HEK293T (cell line): ENCODE results near the gene EHBP1L1.

Source experiments
- ELF4 ChIP-seq: fragments of 450-650 bp; IDR thresholded peaks from 2 replicates; pipeline ENCODE4 v1.6.1; 2017; ENCODE audit warnings: antibody characterized with exemption
- FOXK2 ChIP-seq: fragments of 450-650 bp; IDR thresholded peaks from 2 replicates; pipeline ENCODE4 v1.6.1; 2016; ENCODE audit warnings: mild to moderate bottlenecking
- HDGF ChIP-seq: fragments of 450-650 bp; IDR thresholded peaks from 2 replicates; pipeline ENCODE4 v1.6.1; 2017; ENCODE audit warnings: antibody characterized with exemption, borderline replicate concordance
- L3MBTL2 ChIP-seq: fragments of 450-650 bp; conservative IDR thresholded peaks from 2 replicates; pipeline ENCODE4 v1.6.1; 2016; ENCODE audit warnings: mild to moderate bottlenecking
- NFRKB ChIP-seq: fragments of 450-650 bp; IDR thresholded peaks from 2 replicates; pipeline ENCODE4 v1.6.1; 2016; ENCODE audit warnings: mild to moderate bottlenecking, moderate library complexity
- PKNOX1 ChIP-seq: fragments of 450-650 bp; IDR thresholded peaks from 2 replicates; pipeline ENCODE4 v1.6.1; 2016
- SP1 ChIP-seq: fragments of 450-650 bp; IDR thresholded peaks from 2 replicates; pipeline ENCODE4 v1.6.1; 2017
- TARDBP ChIP-seq: fragments of 450-650 bp; IDR thresholded peaks from 2 replicates; pipeline ENCODE4 v1.6.1; 2016
- ZNF384 ChIP-seq: fragments of 450-650 bp; IDR thresholded peaks from 2 replicates; pipeline ENCODE4 v1.6.1; 2016

GRCh38 chr11:65586247-65586630 lies 10.4 kb downstream of the EHBP1L1 start:
- TF ChIP-seq HDGF (no peak), FOXK2 (no peak), ELF4 (no peak), TARDBP (no peak), SP1 (no peak), PKNOX1 (no peak), L3MBTL2 (no peak), ZNF384 (no peak), NFRKB (no peak)
